ENCODE data around the gene ITPK1.

DNA sequence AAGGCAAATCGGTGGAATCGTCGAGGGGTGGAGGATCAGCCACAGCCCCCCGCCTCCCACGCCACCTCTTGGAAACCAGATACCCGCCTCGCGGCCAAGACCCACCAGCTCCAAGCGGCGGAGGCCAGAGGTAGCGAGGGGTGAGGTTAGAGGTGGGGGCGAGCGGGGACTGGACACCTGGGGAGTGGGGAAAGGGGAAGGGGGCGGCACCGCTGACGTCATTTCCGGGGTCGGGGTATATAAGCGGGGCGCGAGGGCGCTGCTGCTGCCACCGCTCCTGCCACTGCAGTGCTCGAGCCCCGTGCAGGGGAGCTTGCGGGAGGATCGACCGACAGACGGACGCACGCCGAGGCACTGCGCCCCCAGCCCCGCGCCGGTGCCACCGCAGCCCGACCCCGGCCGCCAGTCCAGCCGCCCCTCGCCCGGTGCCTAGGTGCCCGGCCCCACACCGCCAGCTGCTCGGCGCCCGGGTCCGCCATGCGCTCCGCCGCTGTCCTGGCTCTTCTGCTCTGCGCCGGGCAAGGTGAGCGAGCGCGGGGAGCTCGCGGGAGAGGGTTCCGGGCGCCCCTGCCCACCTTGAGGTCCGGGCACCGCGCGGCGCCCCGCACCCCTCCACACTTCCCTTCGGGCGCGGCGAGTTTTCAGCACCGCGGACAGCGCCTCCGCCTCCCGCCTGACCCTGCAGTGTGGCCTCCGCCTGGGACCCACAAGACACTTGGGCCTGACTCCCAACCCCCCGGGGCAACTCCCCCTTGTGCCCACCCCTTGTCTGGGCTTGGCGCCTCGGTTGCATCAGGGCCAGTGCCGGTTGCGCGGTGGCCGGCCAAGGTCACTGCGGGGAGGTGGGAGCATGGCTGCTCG lies 192.6 kb downstream of the ITPK1 start, which contains the start of gene CHGA:
- no peak for TF ChIP-seq EZH2phosphoT487 (IDR thresholded peaks at IDR 0.05; ENCODE audit: insufficient read depth, low read depth)
- no peak for TF ChIP-seq EZH2 (IDR thresholded peaks at IDR 0.05; ENCODE audit: insufficient read depth, poor library complexity, severe bottlenecking)

All from GM23248 (cell line).